Endodermal cell (in vitro differentiated cells): ENCODE measurements around the gene DNAH8. TPM values are rescaled to one million over a fixed set of nuclear protein-coding genes. Genes with fewer than 3 reads are reported as not detected.

Experiments
- DNase-seq: peaks from one replicate; pipeline ENCODE4 v3.0.0-alpha.2; 2017
- H3K27ac ChIP-seq: 2 replicates; pipeline ENCODE4 v1.5.1; 2013; ENCODE audit warnings: mild to moderate bottlenecking, low read depth, low read length, moderate library complexity
- H3K27me3 ChIP-seq: 2 replicates; pipeline ENCODE4 v1.6.1; 2013; ENCODE audit warnings: mild to moderate bottlenecking, low read length, moderate library complexity; ENCODE audit not compliant: insufficient read depth, control insufficient read depth, poor library complexity, severe bottlenecking
- H3K36me3 ChIP-seq: 2 replicates; pipeline ENCODE4 v1.7.0; 2013; ENCODE audit warnings: mild to moderate bottlenecking, low read length, moderate library complexity; ENCODE audit not compliant: control insufficient read depth, insufficient read depth
- H3K4me1 ChIP-seq: one replicate; pipeline ENCODE4 v1.7.0; 2013; ENCODE audit warnings: low read length; ENCODE audit not compliant: control insufficient read depth, insufficient read depth
- H3K4me3 ChIP-seq: 2 replicates; pipeline ENCODE4 v1.5.1; 2013; ENCODE audit warnings: mild to moderate bottlenecking, low read length, moderate library complexity
- H3K9ac ChIP-seq: 2 replicates; pipeline ENCODE4 v1.6.1; 2013; ENCODE audit warnings: mild to moderate bottlenecking, low read length, moderate library complexity; ENCODE audit not compliant: poor library complexity, severe bottlenecking; ENCODE audit errors: extremely low read depth
- H3K9me3 ChIP-seq: 2 replicates; pipeline ENCODE4 v1.6.1; 2013; ENCODE audit warnings: mild to moderate bottlenecking, low read length, moderate library complexity; ENCODE audit not compliant: control insufficient read depth
- H3K27ac Mint-ChIP-seq: 2 replicates; pipeline ENCODE4 v1.8.0; 2020; ENCODE audit warnings: mixed read lengths
- H3K27me3 Mint-ChIP-seq: 2 replicates; pipeline ENCODE4 v1.8.0; 2021; ENCODE audit warnings: mild to moderate bottlenecking, mixed read lengths; ENCODE audit not compliant: insufficient read depth
- H3K36me3 Mint-ChIP-seq: 2 replicates; pipeline ENCODE4 v1.8.0; 2020; ENCODE audit warnings: low read depth, mixed read lengths
- H3K4me1 Mint-ChIP-seq: 2 replicates; pipeline ENCODE4 v1.8.0; 2020; ENCODE audit warnings: mixed read lengths
- H3K4me3 Mint-ChIP-seq: 2 replicates; pipeline ENCODE4 v1.8.0; 2020; ENCODE audit warnings: mild to moderate bottlenecking, moderate library complexity, mixed read lengths
- H3K9me3 Mint-ChIP-seq: 2 replicates; pipeline ENCODE4 v1.8.0; 2020; ENCODE audit warnings: mild to moderate bottlenecking, mixed read lengths
- CTCF ChIP-seq: fragments of 200-600 bp; sonication (generic); conservative IDR thresholded peaks from 2 replicates; pipeline ENCODE4 v1.5.0; 2021; ENCODE audit warnings: antibody characterized with exemption, mild to moderate bottlenecking
- WGBS, 2 experiments: methylation state at CpG; one replicate each; pipeline versions ENCODE4 v1.1.5 to v1.1.7; 2013; ENCODE audit warnings: missing lambda C conversion rate in 2 of 2, mixed read lengths in 1 of 2; ENCODE audit not compliant: insufficient coverage in 1 of 2, insufficient read length in 1 of 2; 5-methylcytosine and 5-hydroxymethylcytosine counted together
- total RNA-seq, 2 donors: library from RNA; stranded (reverse); fragmentation: NEBNext Ultra II Directional in 1 of 2; extraction: Animal tissue kit (Norgen Biotek cat#: 25700) in 1 of 2; gene quantifications; 2 replicates in 1 of 2; 3 replicates in 1 of 2; pipeline ENCODE4 v1.2.1, GENCODE V29; 2021

Gene DNAH8
- total RNA-seq, 2 donors from 2014 or later, result not detected

- Histone ChIP-seq H3K36me3 (peaks cover 67% of the 10 kb centered on the region), H3K27me3 (no peaks in the 10 kb centered on the region), H3K4me1 (no peaks in the 10 kb centered on the region), H3K9ac (no peak overlapping the region), H3K4me3 (no peak overlapping the region), H3K9me3 (peaks cover 10% of the 10 kb centered on the region), H3K27ac (no peak overlapping the region)
- no peak overlapping the region for H3K27ac Mint-ChIP-seq
- no peak overlapping the region for H3K4me3 Mint-ChIP-seq
- H3K27me3 Mint-ChIP-seq, result no peaks in the 10 kb centered on the region
- H3K4me1 Mint-ChIP-seq, result peaks cover 2% of the 10 kb centered on the region
- DNase-seq, result no peak
- TF ChIP-seq CTCF, result no peak
- 100% methylated on average over 1 of the region's 2 CpGs; no CpG with 5 or more reads in 1 of the 2 experiments for WGBS, 2 experiments
- H3K36me3 Mint-ChIP-seq, result peaks cover 56% of the 10 kb centered on the region
- peaks cover 2% of the 10 kb centered on the region for H3K9me3 Mint-ChIP-seq
Measured at GRCh38 chr6:38676236-38676973, 38.7 kb upstream of the DNAH8 start.

- Histone ChIP-seq H3K9me3 (peaks cover 10% of the 10 kb centered on the region), H3K4me3 (no peak overlapping the region), H3K36me3 (peaks cover 73% of the 10 kb centered on the region), H3K27ac (no peak overlapping the region), H3K4me1 (no peaks in the 10 kb centered on the region), H3K9ac (no peak overlapping the region), H3K27me3 (no peaks in the 10 kb centered on the region)
- no peak overlapping the region for H3K27ac Mint-ChIP-seq
- H3K27me3 Mint-ChIP-seq, result no peaks in the 10 kb centered on the region
- DNase-seq, result no peak
- peaks cover 62% of the 10 kb centered on the region for H3K36me3 Mint-ChIP-seq
- H3K4me3 Mint-ChIP-seq, result no peak overlapping the region
- 88 to 100% methylated on average over 1 of the region's 1 CpG for WGBS, 2 experiments
- peaks cover 2% of the 10 kb centered on the region for H3K4me1 Mint-ChIP-seq
- H3K9me3 Mint-ChIP-seq, result peaks cover 2% of the 10 kb centered on the region
- no peak for TF ChIP-seq CTCF
Measured at GRCh38 chr6:38676974-38677544, 38.1 kb upstream of the DNAH8 start.

- Histone ChIP-seq H3K4me3 (no peak overlapping the region), H3K9ac (no peak overlapping the region), H3K9me3 (peaks cover 10% of the 10 kb centered on the region), H3K27me3 (no peaks in the 10 kb centered on the region), H3K4me1 (no peaks in the 10 kb centered on the region), H3K36me3 (peaks cover 86% of the 10 kb centered on the region), H3K27ac (no peak overlapping the region)
- no peak overlapping the region for H3K27ac Mint-ChIP-seq
- peaks cover 2% of the 10 kb centered on the region for H3K9me3 Mint-ChIP-seq
- TF ChIP-seq CTCF, result no peak
- 89 to 96% methylated on average over 4 to 7 of the region's 7 CpGs for WGBS, 2 experiments
- peaks cover 71% of the 10 kb centered on the region for H3K36me3 Mint-ChIP-seq
- H3K4me1 Mint-ChIP-seq, result peaks cover 2% of the 10 kb centered on the region
- DNase-seq, result no peak
- H3K27me3 Mint-ChIP-seq, result no peaks in the 10 kb centered on the region
- no peak overlapping the region for H3K4me3 Mint-ChIP-seq
Measured at GRCh38 chr6:38678178-38678760, 36.8 kb upstream of the DNAH8 start.
